DND-41 (cell line): Measurements from ENCODE around the gene CHERP.
"Not testable (repeated sequence)": the region's sequence is repeated elsewhere in the genome, so short reads cannot be mapped to it uniquely, and the experiment has no call there.

Experiments used
- ATAC-seq: fragments of 200-7000 bp; cut with Tn5 transposase; 3 replicates; pipeline ENCODE4 v1.9.1; 2021; ENCODE audit warnings: low read depth; ENCODE audit not compliant: insufficient read depth
- DNase-seq: peaks from one replicate; pipeline ENCODE4 v3.0.0-alpha.2; 2020
- H2AFZ ChIP-seq: 2 replicates; pipeline ENCODE4 v1.6.0; 2012; ENCODE audit warnings: low read depth, low read length
- H3K27ac ChIP-seq: 2 replicates; pipeline ENCODE4 v1.5.1; 2012; ENCODE audit warnings: low read length, inconsistent platforms
- H3K27me3 ChIP-seq: fragments of 200-600 bp; sonication (generic); 2 replicates; pipeline ENCODE4 v1.6.0; 2012; ENCODE audit warnings: low read length, mild to moderate bottlenecking, inconsistent platforms; ENCODE audit not compliant: insufficient read depth, poor library complexity
- H3K36me3 ChIP-seq: 2 replicates; pipeline ENCODE4 v1.5.1; 2012; ENCODE audit warnings: low read length, inconsistent platforms; ENCODE audit not compliant: insufficient read depth
- H3K4me1 ChIP-seq: 2 replicates; pipeline ENCODE4 v1.5.1; 2012; ENCODE audit warnings: mild to moderate bottlenecking, low read length; ENCODE audit not compliant: insufficient read depth
- H3K4me2 ChIP-seq: 2 replicates; pipeline ENCODE4 v1.6.0; 2012; ENCODE audit warnings: mild to moderate bottlenecking, moderate library complexity, low read length, inconsistent platforms; ENCODE audit not compliant: insufficient read depth
- H3K4me3 ChIP-seq, 2 experiments: fragments of 200-600 bp in 1 of 2; shearing (Covaris generic) in 1 of 2; 2 replicates each; pipeline ENCODE4 v1.5.1; 2012 to 2016; ENCODE audit warnings: inconsistent platforms in 2 of 2, low read length in 2 of 2, mild to moderate bottlenecking in 2 of 2, low read depth in 1 of 2, moderate library complexity in 1 of 2
- H3K79me2 ChIP-seq: 2 replicates; pipeline ENCODE4 v1.6.0; 2012; ENCODE audit warnings: low read length, inconsistent platforms; ENCODE audit not compliant: insufficient read depth
- H3K9ac ChIP-seq: 2 replicates; pipeline ENCODE4 v1.6.0; 2012; ENCODE audit warnings: low read depth, mild to moderate bottlenecking, inconsistent platforms, low read length, moderate library complexity
- H3K9me3 ChIP-seq: 2 replicates; pipeline ENCODE4 v1.5.1; 2012; ENCODE audit warnings: low read length, moderate library complexity, mild to moderate bottlenecking, inconsistent platforms; ENCODE audit not compliant: insufficient read depth, severe bottlenecking
- H4K20me1 ChIP-seq: 2 replicates; pipeline ENCODE4 v1.6.0; 2012; ENCODE audit warnings: low read length; ENCODE audit not compliant: insufficient read depth
- EZH2 ChIP-seq: IDR thresholded peaks from 3 replicates; pipeline ENCODE4 v1.6.1; 2012; ENCODE audit warnings: borderline replicate concordance, low read depth, mild to moderate bottlenecking, moderate library complexity, low read length, inconsistent platforms; ENCODE audit not compliant: severe bottlenecking
- TF ChIP-seq, protein P1 (sequence below): IDR thresholded peaks from 2 replicates; pipeline ENCODE4 v1.5.1; 2012; ENCODE audit warnings: borderline replicate concordance, low read length, moderate library complexity, mild to moderate bottlenecking; ENCODE audit not compliant: poor library complexity, severe bottlenecking; ENCODE audit errors: extremely low read depth

Gene CHERP

GRCh38 chr19:16562608-16563025 lies 20.4 kb upstream of the CHERP start:
- peaks cover 71% of the 10 kb centered on the region for H3K36me3 ChIP-seq
- H3K27ac ChIP-seq, result no peak overlapping the region
- no peak overlapping the region for H3K4me2 ChIP-seq
- H2AFZ ChIP-seq, result no peak overlapping the region
- no peak overlapping the region for H3K4me3 ChIP-seq
- H3K79me2 ChIP-seq, result 0 out of 2 replicates have a peak, but pooled peaks cover 8% of the 10 kb centered on the region
- H3K4me1 ChIP-seq, result peaks cover 25% of the 10 kb centered on the region
- H3K9ac ChIP-seq, result no peak overlapping the region
- ATAC-seq, result no peak
- no peak for DNase-seq
- H3K27me3 ChIP-seq, result no peaks in the 10 kb centered on the region
- 0 out of 2 replicates have a peak, but pooled peaks cover 5% of the 10 kb centered on the region for H4K20me1 ChIP-seq
- no peak for TF ChIP-seq EZH2
- TF ChIP-seq, protein P1, sequence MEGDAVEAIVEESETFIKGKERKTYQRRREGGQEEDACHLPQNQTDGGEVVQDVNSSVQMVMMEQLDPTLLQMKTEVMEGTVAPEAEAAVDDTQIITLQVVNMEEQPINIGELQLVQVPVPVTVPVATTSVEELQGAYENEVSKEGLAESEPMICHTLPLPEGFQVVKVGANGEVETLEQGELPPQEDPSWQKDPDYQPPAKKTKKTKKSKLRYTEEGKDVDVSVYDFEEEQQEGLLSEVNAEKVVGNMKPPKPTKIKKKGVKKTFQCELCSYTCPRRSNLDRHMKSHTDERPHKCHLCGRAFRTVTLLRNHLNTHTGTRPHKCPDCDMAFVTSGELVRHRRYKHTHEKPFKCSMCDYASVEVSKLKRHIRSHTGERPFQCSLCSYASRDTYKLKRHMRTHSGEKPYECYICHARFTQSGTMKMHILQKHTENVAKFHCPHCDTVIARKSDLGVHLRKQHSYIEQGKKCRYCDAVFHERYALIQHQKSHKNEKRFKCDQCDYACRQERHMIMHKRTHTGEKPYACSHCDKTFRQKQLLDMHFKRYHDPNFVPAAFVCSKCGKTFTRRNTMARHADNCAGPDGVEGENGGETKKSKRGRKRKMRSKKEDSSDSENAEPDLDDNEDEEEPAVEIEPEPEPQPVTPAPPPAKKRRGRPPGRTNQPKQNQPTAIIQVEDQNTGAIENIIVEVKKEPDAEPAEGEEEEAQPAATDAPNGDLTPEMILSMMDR, result no peak
- H3K9me3 ChIP-seq, result no peaks in the 10 kb centered on the region

- ATAC-seq, result no peak
- DNase-seq, result no peak
Observed at GRCh38 chr19:16561382-16561781, 19.1 kb upstream of the CHERP start.

DNA sequence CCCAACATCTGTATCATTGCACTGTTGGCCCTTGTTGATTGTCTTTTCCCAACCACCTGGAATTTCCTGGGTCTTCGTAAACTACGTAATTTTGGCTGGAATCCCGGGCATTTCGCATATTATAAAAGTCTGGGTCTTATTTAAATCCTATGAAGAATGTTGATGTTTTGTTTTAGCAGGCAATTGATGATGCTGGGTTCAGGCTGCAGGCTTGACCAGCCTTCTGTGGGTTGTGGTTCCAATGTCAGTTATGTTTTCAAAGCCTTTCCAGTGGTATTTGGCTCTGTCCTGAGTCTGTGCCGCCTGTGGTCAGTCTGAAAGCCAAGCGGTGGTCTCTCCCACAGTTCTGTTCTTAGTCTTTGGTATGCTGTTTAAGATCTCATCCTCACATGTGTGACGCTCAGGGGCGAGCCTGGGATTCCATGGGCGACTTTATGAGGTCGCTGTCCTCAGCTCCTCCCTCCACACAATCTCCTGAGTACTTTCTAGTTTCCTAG lies 17.6 kb upstream of the CHERP start:
- Histone ChIP-seq H3K36me3 (peaks cover 72% of the 10 kb centered on the region), H3K27me3 (no peaks in the 10 kb centered on the region), H3K4me1 (no peaks in the 10 kb centered on the region), H3K4me3 (no peak overlapping the region), H3K79me2 (peaks cover 12% of the 10 kb centered on the region), H3K9ac (no peak overlapping the region), H4K20me1 (peaks cover 12% of the 10 kb centered on the region; the same call in 1 of the 2 replicates), H2AFZ (no peak overlapping the region), H3K4me2 (no peak overlapping the region), H3K27ac (no peak overlapping the region), H3K9me3 (no peaks in the 10 kb centered on the region)
- DNase-seq, result no peak
- no peak for TF ChIP-seq EZH2
- TF ChIP-seq, protein P1, result no peak
- no peak for ATAC-seq

More at GRCh38 chr19:16561382-16561781, 19.1 kb upstream of the CHERP start:
- Histone ChIP-seq H3K79me2 (peaks cover 13% of the 10 kb centered on the region), H3K4me2 (no peak overlapping the region), H3K27ac (no peak overlapping the region), H3K27me3 (no peaks in the 10 kb centered on the region), H3K9ac (no peak overlapping the region), H2AFZ (no peak overlapping the region), H3K4me1 (peaks cover 12% of the 10 kb centered on the region), H4K20me1 (peaks cover 5% of the 10 kb centered on the region; the same call in 1 of the 2 replicates), H3K9me3 (no peaks in the 10 kb centered on the region), H3K4me3 (no peak overlapping the region), H3K36me3 (peaks cover 68% of the 10 kb centered on the region)
- TF ChIP-seq EZH2, result no peak
- TF ChIP-seq, protein P1, result no peak

GRCh38 chr19:16554776-16555175 lies 12.5 kb upstream of the CHERP start:
- H4K20me1 ChIP-seq, result peaks cover 7% of the 10 kb centered on the region; the same call in 1 of the 2 replicates
- H3K4me2 ChIP-seq, result no peak overlapping the region
- no peak overlapping the region for H3K4me3 ChIP-seq
- H3K4me1 ChIP-seq, result no peaks in the 10 kb centered on the region
- peaks cover 12% of the 10 kb centered on the region for H3K79me2 ChIP-seq
- ATAC-seq, result no peak
- H3K27ac ChIP-seq, result no peak overlapping the region
- H3K27me3 ChIP-seq, result no peaks in the 10 kb centered on the region
- no peak overlapping the region for H3K9ac ChIP-seq
- peaks cover 67% of the 10 kb centered on the region for H3K36me3 ChIP-seq
- no peak for DNase-seq
- H3K9me3 ChIP-seq, result no peaks in the 10 kb centered on the region
- TF ChIP-seq, protein P1, result no peak
- TF ChIP-seq EZH2, result no peak
- H2AFZ ChIP-seq, result no peak overlapping the region

DNA sequence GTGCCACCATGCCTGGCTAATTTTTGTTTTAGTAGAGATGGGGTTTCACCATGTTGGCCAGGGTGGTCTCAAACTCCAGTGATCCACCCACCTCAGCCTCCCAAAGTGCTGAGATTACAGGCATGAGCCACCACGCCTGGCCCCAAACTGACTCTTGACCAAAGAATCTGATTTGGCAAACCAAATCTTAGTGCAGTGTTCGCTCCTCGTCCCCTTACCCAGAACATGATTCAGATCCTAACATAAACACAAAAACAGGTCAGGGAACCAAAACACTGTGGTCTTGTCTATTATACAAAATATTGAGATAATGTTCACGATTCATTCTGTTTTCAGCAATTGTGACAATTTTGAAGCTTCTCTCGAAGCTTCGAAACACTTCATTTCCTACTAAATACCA lies 9.7 kb upstream of the CHERP start:
- Histone ChIP-seq H3K36me3 (peaks cover 54% of the 10 kb centered on the region), H3K79me2 (peaks cover 14% of the 10 kb centered on the region)
- not testable (repeated sequence) for H2AFZ ChIP-seq, H3K9ac ChIP-seq, H3K27ac ChIP-seq, ATAC-seq, H3K4me3 ChIP-seq, H3K4me1 ChIP-seq, H3K9me3 ChIP-seq, H3K4me2 ChIP-seq, DNase-seq, H3K27me3 ChIP-seq, H4K20me1 ChIP-seq
